ENCODE data around the gene HOXD11.
A peak's percentile ranks its signal among the peaks of the same experiment; 100 is the strongest.

HOXD11 gene

GRCh38 chr2:176095421-176095820 is 11.7 kb upstream of the HOXD11 start:
- no peak overlapping the region for H3K4me3 ChIP-seq (ENCODE audit: low read depth, low read length)

GRCh38 chr2:176096243-176096985 is 10.7 kb upstream of the HOXD11 start:
- TF ChIP-seq CTCF (IDR thresholded peaks at IDR 0.05; ENCODE audit: low read depth, low read length, missing control alignments) = no peak
- H3K4me3 ChIP-seq (ENCODE audit: low read depth, low read length) = no peak overlapping the region; the same call in 1 of the 2 replicates
- no peak for DNase-seq (ENCODE audit: low read depth)

More at GRCh38 chr2:176095421-176095820, 11.7 kb upstream of the HOXD11 start:
- no peak for DNase-seq (ENCODE audit: low read depth)
- no peak for TF ChIP-seq CTCF (IDR thresholded peaks at IDR 0.05; ENCODE audit: low read depth, low read length, missing control alignments)

- no peak for DNase-seq (ENCODE audit: low read depth)
- peak; percentile 95 for TF ChIP-seq CTCF (IDR thresholded peaks at IDR 0.05; ENCODE audit: low read depth, low read length, missing control alignments)
- H3K4me3 ChIP-seq (ENCODE audit: low read depth, low read length) = peak overlapping the region; percentile 51
These were observed 9.9 kb upstream of the HOXD11 start for GRCh38 chr2:176096986-176097819.

GRCh38 chr2:176097820-176098365 is 9.2 kb upstream of the HOXD11 start:
- H3K4me3 ChIP-seq (ENCODE audit: low read depth, low read length) = no peak overlapping the region
- no peak for TF ChIP-seq CTCF (IDR thresholded peaks at IDR 0.05; ENCODE audit: low read depth, low read length, missing control alignments)
- no peak for DNase-seq (ENCODE audit: low read depth)

- no peak for DNase-seq (ENCODE audit: low read depth)
- no peak for TF ChIP-seq CTCF (IDR thresholded peaks at IDR 0.05; ENCODE audit: low read depth, low read length, missing control alignments)
- no peak overlapping the region for H3K4me3 ChIP-seq (ENCODE audit: low read depth, low read length)
These were observed 8.5 kb upstream of the HOXD11 start for GRCh38 chr2:176098366-176099158.

- no peak for TF ChIP-seq CTCF (IDR thresholded peaks at IDR 0.05; ENCODE audit: low read depth, low read length, missing control alignments)
- H3K4me3 ChIP-seq (ENCODE audit: low read depth, low read length) = no peak overlapping the region
- no peak for DNase-seq (ENCODE audit: low read depth)
These were observed 7.8 kb upstream of the HOXD11 start for GRCh38 chr2:176099159-176099727.

All from GM12864 (cell line).